NCI-H187 (cell line): ENCODE results near the gene PTTG1IP.

ENCODE experiments used
- DNase-seq, 2 experiments: peaks; one replicate each; lab custom pipeline; 2025; lab: John Stamatoyannopoulos, UW

The PTTG1IP gene

DNA sequence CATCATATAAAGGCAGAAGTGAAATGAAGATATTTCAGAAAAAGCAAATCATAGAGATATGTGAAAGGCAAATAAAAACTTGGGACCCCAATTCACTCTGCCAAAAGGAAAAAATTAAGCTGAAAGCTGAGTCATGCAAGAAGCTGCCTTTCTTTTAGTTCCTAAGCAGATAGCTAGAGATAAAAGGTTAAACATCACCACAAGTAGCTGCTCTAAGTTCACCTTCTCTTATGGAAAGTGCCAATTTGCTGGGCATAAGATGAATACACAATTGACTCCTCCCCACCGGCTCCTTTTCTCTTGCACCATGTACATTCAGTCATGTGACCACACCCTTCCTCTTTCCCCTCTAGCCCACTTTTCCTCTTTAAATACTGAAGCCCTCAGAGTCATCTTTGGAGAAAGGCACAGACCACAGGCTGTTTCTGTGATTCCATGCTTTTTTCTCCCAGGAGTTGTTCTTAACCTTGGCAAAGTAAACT, 50.3 kb downstream of the PTTG1IP start:
- DNase-seq = no peak

DNA sequence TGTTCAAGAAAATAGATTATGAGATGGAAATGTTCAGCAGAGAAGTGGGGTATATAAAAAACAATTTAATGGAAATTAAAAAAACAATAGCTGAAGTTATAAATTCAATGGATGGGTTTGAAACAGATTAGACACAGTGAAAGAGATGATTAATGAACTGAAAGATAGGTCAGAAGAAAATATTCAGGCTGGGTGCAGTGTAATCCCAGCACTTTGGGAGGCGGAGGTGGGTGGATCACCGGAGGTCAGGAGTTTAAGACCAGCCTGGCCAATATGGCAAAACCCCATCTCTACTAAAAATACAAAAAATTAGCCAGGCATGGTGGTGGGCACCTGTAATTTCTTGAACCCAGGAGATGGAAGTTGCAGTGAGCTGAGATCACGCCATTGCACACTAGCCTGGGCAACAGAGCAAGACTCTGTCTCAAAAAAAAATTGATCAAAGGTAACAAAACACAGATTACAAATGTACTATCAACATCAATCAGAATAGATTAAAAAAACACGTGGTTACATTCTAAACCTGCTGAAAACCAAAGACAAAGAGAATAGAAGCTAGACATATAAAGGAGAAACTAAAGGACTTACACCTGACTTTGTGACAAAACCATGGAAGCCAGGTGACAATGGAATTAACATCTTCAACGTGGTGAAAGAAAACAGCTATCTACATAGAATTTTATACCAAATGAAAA, 50.9 kb downstream of the PTTG1IP start:
- DNase-seq = no peak

DNA sequence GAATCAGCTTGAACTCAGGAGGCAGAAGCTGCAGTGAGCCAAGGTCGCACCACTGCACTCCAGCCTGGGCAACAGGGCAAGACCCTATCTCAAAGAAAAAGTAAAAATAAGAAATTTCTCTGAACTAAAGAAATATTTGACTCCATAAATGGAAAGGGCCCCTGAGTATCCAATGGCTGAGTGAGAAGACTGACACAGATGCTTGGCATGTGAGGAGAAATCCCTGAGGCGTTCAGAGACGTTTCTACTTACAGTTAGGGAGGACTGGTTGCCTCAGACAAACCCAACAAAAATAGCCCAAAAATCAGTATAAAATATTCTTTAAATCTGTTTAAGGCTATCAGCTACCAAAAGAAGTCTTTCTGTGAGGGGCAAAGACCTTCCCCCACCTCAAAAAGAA, 52.6 kb downstream of the PTTG1IP start:
- DNase-seq = no peak

DNA sequence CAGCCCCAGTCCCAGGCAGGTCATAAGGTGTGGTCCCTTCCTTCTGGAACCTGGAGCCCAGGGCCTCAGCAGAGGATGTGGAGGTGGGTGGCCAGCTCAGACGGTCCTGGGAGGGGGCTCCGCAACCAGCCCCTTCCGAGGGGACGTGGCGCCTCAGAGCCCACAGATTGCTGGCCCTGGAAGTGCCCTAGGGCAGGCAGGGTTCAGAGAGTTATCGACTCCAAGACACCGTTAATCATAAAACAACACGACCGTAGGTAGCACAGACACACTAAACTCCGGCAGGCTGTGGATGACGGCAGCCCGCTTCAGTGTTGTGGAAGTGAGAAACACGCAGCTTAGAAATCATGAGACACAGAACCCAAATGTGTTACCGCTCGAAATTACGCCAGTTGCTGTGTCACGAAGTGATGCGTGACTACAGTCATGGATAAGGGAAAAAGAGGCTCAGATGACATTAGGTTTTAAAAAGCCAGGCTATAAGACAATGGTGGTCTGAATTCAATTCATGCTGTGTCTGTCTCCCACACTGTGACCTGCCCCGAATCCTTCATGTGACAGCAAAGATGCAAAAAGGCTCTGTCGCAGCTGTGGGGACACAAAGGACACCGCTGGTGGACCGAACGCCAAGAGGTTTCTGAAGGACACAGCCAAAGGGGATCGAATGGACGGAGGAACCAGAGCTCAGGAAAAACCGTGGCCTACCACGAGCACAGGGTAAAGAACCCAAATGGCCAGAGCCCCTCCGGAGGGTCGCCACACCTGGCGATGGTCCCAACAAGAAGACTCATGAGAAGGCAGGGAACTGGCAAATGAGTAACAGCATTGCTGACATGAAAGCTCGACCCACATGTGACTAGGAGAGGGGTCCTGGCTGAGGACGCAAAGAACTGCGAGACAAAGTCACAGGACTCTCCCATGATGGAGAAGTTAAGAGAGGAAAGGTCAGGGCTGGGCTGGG, 53.9 kb downstream of the PTTG1IP start:
- DNase-seq = no peak

DNA sequence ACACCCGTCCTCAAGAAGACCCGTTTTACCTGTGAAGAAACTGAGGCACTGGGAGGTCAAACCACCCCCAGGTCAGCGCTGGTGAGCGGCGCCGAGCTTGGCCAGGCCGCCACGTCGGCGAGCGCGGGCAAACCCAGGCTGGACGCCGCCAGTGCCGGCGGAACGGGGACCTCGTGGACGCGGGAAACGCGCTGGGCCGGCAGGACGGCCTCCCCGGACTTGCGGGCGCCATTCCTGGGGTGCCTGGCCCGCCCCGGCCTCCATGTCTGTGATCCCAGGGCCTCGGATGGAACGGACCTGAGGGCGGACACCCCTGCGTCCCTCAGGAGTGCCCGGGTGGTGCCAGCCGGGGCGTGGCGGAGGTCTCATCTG, 54.9 kb downstream of the PTTG1IP start:
- DNase-seq = no peak

DNA sequence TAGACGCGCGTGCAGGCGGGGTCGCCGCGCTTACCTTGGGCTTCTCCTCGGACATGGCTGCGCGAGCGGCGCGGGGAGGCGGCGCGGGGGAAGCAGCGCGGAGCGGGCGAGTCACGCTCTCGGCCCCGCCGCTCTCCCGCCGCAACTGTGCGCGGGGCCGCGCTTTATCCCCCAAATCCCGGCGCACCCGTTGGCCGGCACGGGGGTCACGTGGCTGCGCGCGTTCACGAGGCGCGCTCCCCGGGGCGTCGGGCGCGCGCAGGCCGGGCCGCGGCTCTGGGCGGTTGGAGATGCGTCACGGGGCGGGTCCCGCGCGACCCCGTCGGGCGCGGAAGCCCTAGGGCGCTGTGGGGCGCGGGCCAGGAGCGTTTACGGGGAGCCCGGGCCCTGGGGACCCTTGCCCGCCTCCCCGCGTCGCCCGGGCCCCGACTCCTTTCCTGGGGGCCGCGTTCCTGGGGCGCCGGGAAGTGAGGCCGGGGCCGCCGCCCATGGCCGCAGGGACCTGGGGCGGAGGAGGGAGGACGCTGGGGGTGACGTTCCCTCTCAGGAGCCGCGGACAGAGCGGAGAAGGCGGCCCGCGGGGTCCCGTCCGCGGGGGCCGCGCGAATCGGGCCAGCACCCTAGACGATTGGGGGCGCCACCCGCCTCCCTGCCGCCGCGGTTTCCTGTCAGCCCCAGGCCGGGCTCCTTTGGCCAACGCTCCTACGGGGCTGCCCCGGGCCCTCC, 55.4 kb downstream of the PTTG1IP start, which contains the start of gene SUMO3:
Gene SUMO3, minus strand, starts transcription at position 149 of the 726 bp plus-strand sequence. Its CDS starts 94 bp downstream, at position 55.
- DNase-seq = peak; percentile 44 to 50

DNA sequence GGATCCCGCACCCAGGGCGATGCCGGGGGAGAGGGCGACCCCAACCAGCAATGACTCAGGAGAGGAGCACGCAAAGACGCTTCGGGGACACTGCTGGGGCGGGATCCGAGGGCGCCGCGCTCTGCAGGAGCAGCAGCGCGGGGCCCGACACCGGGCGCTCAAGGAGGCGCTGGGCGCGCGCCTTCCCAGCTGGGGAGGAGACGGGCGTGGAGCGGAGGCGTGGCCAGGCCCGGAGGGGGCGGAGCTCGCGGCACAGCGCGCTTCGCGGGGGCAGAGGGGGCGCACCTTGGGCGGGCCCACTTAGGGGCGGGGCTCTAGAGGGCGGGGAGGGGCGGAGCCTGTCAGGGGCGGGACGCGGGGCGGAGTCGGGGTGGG, 56.0 kb downstream of the PTTG1IP start:
- DNase-seq = peak; percentile 79 to 87

DNA sequence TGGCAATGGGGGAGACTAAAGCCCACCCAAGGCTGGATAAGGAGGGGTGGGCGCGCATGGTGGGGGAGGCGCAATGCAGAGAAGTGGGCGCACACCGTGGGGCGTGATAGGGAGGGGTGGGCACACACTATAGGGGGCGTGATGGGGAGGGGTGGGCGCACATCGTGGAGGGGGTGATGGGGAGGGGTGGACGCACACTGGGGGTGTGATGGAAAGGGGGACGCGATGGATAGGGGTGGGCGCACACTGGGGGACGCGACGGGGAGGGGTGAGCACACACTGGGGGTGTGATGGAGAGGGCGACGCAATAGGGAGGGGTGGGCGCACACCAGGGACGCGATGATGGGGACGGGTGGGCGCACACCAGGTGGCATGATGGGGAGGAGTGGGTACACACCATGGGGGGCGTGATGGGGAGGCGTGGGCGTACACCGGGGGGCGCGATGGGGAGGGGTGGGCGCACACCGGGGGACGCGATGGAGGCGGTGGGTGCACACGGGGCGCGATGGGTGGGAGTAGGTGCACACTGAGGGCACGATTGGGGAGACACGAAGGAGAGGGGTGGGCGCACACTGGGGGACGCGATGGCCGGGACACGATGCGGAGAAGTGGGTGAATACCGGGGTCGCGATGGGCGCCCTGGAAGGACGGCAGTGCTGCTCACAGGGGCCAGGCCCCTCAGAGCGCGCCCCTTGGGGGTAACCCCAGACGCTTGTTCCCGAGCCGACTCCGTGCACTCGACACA, 56.6 kb downstream of the PTTG1IP start:
- no peak for DNase-seq

DNA sequence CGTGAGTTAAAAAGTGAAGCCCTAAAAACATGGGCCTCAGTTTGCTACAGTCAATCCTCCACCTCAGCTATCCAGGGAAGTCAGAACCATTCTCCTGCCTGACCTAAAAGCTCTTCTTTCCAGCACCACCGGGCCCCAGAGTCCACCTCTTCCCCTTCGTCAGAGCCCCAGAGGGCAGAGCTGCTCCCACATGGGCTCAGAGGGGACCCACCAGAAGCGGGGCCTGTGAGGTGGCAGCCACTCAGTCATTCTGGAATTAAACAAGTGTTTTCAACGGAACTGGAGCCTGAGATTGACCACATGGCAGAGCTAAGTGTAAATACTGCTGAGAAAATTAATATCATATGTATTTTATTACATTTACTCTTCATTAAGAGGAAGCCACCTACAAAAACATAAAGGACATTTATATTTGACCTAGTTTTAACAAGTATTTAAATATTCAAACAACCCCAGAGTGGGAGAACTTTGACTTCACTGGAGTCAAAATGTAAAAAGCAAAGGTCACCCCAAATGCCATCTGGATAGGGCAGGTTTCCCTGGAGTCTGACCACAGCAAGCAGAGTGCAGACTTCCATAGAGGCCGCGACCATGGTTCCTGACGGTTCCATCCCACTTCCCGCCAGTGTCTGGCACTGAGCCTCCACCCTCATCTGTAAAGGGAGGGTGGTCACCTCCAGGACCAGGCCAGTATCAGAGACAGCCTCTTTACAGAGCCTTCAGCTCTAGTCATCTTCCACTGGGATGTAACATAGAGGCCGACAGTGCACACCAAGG, 57.5 kb downstream of the PTTG1IP start:
- DNase-seq = no peak

DNA sequence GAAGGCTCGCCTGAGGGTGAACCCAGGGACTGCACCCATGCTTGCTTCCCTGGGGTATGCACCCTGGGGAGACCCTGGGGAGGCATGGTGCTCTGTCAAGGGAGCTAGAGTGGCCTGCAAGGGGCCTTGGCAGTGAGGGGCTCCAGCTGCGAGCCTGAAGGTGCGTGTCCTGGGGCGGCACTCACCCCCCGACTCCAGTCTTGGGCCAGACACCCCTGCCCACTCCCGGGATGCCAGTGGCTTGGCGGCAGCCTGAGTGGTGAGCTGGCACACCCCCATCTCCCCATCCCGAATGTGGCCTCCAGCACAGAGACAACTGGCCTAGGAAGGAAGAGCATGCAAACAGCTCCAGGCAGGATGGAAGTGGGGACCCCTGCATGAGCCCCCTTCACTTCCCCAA, 58.3 kb downstream of the PTTG1IP start:
- no peak for DNase-seq

DNA sequence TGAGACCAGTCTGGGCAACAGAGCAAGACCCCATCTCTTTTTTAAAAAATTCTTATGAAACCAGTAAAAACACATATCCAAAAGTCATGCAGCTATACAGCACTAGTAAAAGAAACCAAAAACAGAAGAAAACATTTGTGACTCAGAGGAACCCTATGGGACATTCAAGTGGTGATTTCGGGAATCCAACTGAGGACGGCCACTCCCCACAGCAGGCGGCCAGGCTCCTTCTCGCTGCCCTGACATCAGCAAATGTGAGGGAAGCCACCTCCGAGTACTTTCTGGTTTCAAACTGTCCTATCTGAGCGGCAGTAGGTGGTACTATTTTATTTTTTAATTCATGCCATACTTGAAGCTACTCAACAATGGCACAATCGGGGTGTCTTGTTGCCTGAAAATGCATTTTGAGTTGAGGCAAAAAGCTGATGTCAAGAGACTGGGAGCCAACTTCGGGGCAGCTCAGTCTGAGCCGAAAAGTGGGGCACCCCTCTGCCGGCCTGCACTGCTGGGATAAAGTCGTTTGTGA, 58.9 kb downstream of the PTTG1IP start:
- DNase-seq = no peak

DNA sequence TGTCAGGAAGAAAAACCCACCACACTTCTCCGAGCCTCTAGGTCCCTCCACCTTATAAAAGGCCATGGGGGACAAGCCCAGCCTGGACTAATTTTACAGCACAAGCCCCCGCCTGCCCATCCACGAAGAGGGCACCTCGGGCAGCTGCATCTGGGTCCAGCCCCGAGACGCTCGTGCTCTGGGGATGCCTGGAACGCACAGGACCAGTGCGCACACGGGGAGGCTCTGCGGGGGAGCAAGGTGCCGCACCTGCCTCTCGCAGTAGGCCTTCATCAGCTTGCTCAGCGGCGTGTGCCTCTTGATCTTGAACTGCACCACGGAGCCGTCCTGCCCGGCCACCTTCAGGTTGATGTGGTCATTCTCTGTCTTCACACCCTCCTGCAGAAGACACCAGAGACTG, 59.8 kb downstream of the PTTG1IP start:
- no peak for DNase-seq

DNA sequence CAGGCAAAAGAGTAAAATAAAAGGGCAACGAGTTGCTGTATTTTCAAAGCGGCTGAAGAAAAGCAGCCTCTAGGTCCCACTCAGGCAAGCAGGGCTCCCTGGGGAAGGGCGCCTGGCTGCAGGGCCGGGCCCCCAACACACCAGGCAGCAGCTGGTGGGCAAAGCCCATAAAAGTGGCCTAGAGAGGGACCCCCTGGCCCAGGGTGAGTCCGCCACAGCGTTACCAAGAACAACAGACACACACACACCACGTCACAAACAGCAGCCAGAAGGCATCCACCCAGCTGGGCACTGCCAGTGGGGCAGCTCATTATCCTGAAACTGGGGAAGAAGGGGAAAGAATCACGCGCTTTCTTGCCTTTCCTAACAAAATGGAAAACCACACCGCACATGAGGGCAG, 60.3 kb downstream of the PTTG1IP start:
- DNase-seq = no peak

DNA sequence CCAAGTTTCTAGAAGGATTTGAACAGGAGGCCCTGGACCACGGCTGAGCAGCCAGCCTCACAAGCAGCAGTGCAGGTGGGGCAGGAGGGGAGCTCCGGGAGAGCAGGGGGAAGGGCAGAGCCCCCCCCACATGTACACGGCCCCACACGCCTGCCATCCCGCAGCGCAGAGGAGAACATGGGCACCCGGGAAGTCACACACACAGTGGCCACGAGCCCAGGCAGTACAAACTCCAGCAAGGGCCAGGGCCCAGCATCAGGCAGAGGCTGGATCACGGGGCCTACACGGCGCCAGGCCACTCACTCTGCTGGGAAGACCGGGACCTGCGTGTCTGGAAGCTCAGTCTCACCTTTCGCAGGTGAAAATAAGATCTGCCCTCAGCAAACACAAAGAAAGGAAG, 60.9 kb downstream of the PTTG1IP start:
- DNase-seq = no peak

DNA sequence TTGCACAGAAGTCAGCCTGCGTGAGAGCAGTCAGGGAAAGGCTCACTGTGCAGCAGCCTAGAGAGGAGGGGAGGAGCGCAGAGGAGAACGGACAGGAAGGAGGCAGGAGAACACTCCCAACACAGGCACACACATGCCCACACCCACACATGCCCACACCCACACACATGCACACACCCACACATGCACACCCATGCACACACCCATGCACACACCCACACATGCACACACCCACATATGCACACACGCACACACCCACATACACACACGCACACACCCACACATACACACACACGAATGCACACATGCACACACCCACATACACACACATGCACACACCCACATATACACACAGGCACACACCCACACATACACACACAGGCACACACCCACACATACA, 62.7 kb downstream of the PTTG1IP start:
- no peak for DNase-seq

DNA sequence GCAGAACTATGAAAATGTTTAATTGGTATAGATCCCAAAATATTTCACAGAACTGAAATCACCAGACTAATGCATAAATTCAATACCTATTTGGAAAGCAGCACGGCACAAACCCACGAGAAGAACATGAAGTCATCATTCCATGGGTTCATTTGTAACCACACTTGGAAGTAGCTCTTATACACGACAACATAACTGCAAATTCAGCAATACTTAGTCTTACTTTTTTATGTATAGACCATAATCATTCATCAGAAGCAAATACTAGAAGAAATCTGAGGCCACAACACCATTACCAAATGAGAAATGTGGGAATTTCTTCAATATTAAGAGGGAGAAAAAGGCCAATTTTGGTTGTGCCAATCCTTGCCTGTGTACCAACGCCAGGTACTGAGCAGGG, 67.6 kb downstream of the PTTG1IP start:
- DNase-seq = no peak

DNA sequence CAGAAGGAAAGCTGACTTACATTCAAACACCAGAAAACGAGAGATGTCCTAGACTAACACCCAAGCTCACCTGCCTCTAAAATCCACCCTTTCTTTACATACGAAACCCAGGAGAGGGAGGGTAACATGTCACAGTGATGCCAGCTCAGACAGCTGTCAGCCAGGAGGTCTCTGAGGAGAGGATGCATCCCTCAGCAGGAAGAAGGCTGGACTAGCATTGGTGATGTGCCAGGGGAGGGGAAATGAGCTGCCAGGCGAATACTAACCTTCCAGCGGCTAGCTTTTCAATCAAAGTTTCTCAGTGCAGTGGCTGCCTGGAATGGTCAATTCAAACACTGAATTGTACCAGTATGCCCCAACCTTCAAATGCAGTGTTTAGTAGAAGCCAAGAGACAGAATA, 68.3 kb downstream of the PTTG1IP start:
- DNase-seq = no peak

DNA sequence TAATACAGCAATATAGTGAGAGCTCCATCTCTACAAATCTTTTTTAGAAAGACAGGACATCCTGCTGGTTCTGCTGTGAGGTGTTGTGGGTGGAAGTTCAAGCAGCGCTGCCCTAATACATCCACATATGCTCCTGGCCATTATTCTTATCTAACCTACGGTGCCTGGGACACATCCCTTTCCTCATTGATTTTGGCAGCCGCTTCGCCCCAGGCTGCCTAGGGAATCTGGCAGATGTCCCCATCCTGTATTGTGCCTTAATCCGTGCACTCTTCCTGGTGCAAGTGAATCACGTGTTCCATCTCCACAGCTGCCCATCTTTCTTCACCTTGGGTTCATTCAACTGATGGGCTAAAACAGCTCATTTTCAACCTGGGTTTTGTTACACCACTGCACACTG, 68.7 kb downstream of the PTTG1IP start:
- DNase-seq = no peak

DNA sequence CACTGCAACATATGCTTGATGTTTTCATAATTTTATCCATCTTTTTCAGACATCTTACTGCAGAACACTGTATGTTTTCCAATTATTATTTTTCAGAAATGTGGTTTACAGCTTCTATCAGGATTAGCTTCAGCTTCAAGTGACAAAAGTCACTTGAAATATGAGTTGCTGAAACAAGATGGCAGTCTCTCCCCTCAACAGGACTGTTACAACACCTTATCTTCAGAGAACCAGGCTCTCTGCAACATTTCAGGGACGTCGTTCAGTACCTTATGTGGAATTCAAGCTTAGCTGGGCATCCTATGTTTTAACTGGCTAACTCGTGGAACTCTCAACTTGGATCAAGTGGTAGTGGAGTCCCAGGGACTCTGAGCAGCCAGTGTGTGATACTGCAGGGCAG, 69.8 kb downstream of the PTTG1IP start:
- no peak for DNase-seq

DNA sequence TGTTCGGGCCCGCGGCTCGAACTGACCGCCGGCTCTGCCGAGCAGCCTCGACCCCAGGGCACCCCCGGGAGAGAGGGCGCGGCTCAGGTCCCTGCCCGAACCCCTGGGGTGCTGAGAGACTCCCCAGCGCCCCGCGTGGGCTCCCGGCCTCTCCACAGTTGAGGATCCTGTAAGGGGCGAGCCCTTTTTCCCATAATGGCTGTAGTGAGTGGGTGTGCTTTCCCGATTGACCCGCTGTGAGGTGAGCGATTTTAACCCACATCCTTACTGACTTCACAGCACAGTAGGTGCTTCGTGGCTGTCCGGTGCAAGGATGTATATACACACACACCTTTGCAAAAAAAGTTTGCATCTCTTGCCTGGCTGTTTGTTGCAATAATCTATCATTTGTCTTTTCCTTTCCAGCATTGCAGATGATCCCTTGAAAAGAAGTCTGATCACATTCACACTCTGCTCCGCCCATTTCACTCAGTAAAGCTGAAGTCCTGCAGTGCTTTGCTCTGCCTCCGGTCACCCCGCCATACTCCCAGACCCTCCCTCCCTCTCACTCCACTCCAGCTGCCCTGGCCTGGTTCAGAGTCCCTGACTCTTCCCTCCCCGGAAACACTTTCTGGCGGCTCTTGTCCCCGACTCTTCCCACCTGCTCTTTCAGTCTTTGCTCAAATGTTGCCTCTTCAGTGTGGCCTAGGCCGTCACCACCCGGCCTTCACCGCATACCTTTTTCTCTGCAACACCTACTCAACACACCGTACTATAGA, 70.9 kb downstream of the PTTG1IP start:
- DNase-seq = no peak
